Transverse colon (tissue), 4 donors: ENCODE data around the gene TWIST2.

ENCODE experiments used
- CTCF ChIP-seq, 5 experiments: fragments of 200-600 bp in 3 of 5; fragments of 450-650 bp in 2 of 5; sonication (generic) in 3 of 5; IDR thresholded peaks; 1 replicate in 2 of 5; 2 replicates in 3 of 5; pipeline ENCODE4 v1.5.1; 2016 to 2017; ENCODE audit warnings: antibody characterized with exemption in 5 of 5, inconsistent platforms in 3 of 5, mild to moderate bottlenecking in 2 of 5, moderate library complexity in 1 of 5
- EP300 ChIP-seq: sonication (generic); formaldehyde crosslinking; IDR thresholded peaks from one replicate; pipeline ENCODE4 v1.6.1; 2017; ENCODE audit warnings: antibody characterized with exemption, low read depth
- POLR2A ChIP-seq: fragments of 450-650 bp; IDR thresholded peaks from one replicate; pipeline ENCODE4 v1.6.1; 2016; ENCODE audit warnings: antibody characterized with exemption, mild to moderate bottlenecking, moderate library complexity
- POLR2AphosphoS5 ChIP-seq, 3 donors: sonication (generic); formaldehyde crosslinking; IDR thresholded peaks; one replicate each; pipeline ENCODE4 v1.6.1; 2016; ENCODE audit warnings: antibody characterized with exemption in 3 of 3

GRCh38 chr2:238875471-238876231, 27.8 kb downstream of the TWIST2 start:
- TF ChIP-seq POLR2A (no peak), CTCF (IDR thresholded peaks at IDR 0.05) (no peak), POLR2AphosphoS5 (IDR thresholded peaks at IDR 0.05) (peak in 2 of 3 donors; percentile 25 to 47), EP300 (no peak)
